Uterus (tissue), 4 donors: ENCODE results near the gene ANKRD37. TPM values are rescaled to one million over a fixed set of nuclear protein-coding genes. Genes with fewer than 3 reads are reported as not detected.
A peak's percentile ranks its signal among the peaks of the same experiment; 100 is the strongest.

Experiments
- DNase-seq, 2 donors: peaks; one replicate each; pipeline ENCODE4 v3.0.0-alpha.2; 2019 to 2020
- H3K27ac ChIP-seq, 2 donors: fragments of 200-600 bp; sonication (generic); 1 replicate in 1 of 2; 2 replicates in 1 of 2; pipeline ENCODE4 v1.5.1; 2016 to 2018
- H3K27me3 ChIP-seq, 2 donors: fragments of 200-600 bp; sonication (generic); one replicate each; pipeline ENCODE4 v1.5.1; 2018 to 2019; ENCODE audit warnings: control low read depth in 1 of 2
- H3K36me3 ChIP-seq, 2 donors: fragments of 200-600 bp; sonication (generic); one replicate each; pipeline ENCODE4 v1.5.1; 2019; ENCODE audit warnings: control low read depth in 1 of 2
- H3K4me1 ChIP-seq, 2 donors: fragments of 200-600 bp; sonication (generic); one replicate each; pipeline ENCODE4 v1.5.1; 2018 to 2019; ENCODE audit warnings: control low read depth in 1 of 2
- H3K4me3 ChIP-seq, 2 donors: fragments of 200-600 bp; sonication (generic); 1 replicate in 1 of 2; 2 replicates in 1 of 2; pipeline ENCODE4 v1.5.1; 2018 to 2019; ENCODE audit warnings: mild to moderate bottlenecking in 1 of 2
- H3K9me3 ChIP-seq, 2 donors: fragments of 200-600 bp; sonication (generic); one replicate each; pipeline ENCODE4 v1.5.1; 2019; ENCODE audit warnings: control low read depth in 1 of 2
- POLR2A ChIP-seq, 2 donors: fragments of 450-650 bp; IDR thresholded peaks; one replicate each; pipeline ENCODE4 v1.6.1; 2016; ENCODE audit warnings: antibody characterized with exemption in 2 of 2, mild to moderate bottlenecking in 1 of 2, moderate library complexity in 1 of 2
- intact Hi-C: fragments of 100-400 bp; cut with DNase I; formaldehyde crosslinking; loops from one replicate; pipeline ENCODE4 v1.15.1; 2023; ENCODE audit warnings: low total_unique reads
- total RNA-seq, 4 donors: library from RNA; depleted of rRNA in 3 of 4; stranded (reverse); fragments of >200 nt in 3 of 4; gene quantifications; one replicate each; pipeline versions ENCODE4 v1.1.0 to v1.2.4, GENCODE V29; 2014 to 2023
- TF ChIP-seq, protein P1 (sequence below), 4 experiments: fragments of 200-600 bp in 2 of 4; fragments of 450-650 bp in 2 of 4; sonication (generic) in 2 of 4; IDR thresholded peaks; one replicate each; pipeline ENCODE4 v1.5.1; 2016 to 2019; ENCODE audit warnings: antibody characterized with exemption in 4 of 4, mild to moderate bottlenecking in 2 of 4, moderate library complexity in 1 of 4
- donor health status: DM: yes; HTN: yes; CAD: no.

ANKRD37 gene
- total RNA-seq, 4 donors from 2014 or later, result 0.51 to 17.6 (median 10.9) TPM

DNA sequence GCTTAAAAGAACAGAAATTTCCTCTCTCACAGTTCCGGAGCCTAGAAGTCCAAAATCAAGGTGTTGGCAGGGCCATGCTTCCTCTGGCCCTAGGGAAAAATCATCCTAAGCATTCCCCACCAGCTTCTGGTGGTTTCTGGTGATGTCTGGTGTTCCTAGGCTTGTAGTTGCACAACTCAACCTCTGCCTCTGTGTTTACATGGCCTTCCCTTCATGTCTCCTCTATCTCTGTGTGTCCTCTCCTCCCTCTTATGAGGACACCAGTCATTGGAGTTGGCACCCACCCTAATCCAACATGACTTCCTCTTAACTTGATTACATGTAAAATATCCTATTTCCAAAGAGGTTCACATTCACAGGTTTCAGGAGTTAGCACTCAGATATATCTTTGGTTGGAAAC is 16.3 kb upstream of the ANKRD37 start:
- TF ChIP-seq, protein P1, sequence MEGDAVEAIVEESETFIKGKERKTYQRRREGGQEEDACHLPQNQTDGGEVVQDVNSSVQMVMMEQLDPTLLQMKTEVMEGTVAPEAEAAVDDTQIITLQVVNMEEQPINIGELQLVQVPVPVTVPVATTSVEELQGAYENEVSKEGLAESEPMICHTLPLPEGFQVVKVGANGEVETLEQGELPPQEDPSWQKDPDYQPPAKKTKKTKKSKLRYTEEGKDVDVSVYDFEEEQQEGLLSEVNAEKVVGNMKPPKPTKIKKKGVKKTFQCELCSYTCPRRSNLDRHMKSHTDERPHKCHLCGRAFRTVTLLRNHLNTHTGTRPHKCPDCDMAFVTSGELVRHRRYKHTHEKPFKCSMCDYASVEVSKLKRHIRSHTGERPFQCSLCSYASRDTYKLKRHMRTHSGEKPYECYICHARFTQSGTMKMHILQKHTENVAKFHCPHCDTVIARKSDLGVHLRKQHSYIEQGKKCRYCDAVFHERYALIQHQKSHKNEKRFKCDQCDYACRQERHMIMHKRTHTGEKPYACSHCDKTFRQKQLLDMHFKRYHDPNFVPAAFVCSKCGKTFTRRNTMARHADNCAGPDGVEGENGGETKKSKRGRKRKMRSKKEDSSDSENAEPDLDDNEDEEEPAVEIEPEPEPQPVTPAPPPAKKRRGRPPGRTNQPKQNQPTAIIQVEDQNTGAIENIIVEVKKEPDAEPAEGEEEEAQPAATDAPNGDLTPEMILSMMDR (IDR thresholded peaks at IDR 0.05), result no peak
- TF ChIP-seq POLR2A (IDR thresholded peaks at IDR 0.05), result no peak
- no peak overlapping the region for H3K27ac ChIP-seq
- no peaks in the 10 kb centered on the region for H3K27me3 ChIP-seq
- no peaks in the 10 kb centered on the region for H3K4me1 ChIP-seq
- no peaks in the 10 kb centered on the region for H3K9me3 ChIP-seq
- no peak overlapping the region for H3K4me3 ChIP-seq
- DNase-seq, result no peak
- no peaks in the 10 kb centered on the region for H3K36me3 ChIP-seq
- intact Hi-C loops, result no loop called here

DNA sequence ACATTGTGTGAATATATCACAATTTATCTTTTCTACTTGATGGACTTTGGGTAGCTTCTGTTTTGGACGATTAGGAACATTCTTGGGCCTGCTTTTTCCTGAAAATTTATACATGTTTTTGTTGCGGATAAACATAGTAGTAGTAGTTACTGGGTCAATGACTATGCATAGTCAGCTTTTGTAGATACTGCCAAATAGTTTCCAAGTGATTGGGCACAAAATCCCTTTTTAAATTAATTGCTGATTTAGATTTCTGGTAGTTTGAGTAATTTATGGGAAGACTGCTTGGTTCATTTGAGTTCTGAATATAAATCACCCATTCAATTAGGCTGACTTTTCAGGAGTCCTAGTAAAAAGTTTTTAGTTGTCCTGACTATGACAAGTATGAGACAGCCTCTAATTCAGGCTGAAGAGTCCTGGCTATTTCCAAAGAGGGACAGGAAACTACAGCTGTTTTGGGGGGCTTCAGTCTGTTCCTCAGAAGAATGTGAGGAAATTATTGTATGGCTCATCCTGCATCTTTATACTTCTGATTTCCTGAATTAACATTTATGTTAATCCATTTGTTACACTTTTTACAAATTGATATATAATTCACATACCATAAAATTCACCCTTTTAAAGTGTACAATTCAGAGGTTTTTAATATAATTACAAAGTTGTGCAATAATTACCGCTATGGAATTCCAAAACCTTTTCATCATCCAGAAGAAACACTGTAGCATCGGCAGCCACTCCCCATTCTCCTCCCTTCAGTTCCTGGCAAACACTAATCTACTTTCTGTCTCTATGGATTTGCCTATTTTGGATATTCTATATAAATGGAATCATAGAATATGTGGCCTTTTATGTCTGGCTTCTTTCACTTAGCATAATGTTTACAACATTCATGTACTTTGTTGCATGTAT is 15.1 kb upstream of the ANKRD37 start:
- Histone ChIP-seq H3K9me3 (no peaks in the 10 kb centered on the region), H3K27me3 (no peaks in the 10 kb centered on the region), H3K4me3 (no peak overlapping the region), H3K36me3 (no peaks in the 10 kb centered on the region), H3K27ac (no peak overlapping the region), H3K4me1 (no peaks in the 10 kb centered on the region)
- intact Hi-C loops, result no loop called here
- DNase-seq, result no peak
- TF ChIP-seq POLR2A (IDR thresholded peaks at IDR 0.05), result no peak
- TF ChIP-seq, protein P1 (IDR thresholded peaks at IDR 0.05), result no peak

DNA sequence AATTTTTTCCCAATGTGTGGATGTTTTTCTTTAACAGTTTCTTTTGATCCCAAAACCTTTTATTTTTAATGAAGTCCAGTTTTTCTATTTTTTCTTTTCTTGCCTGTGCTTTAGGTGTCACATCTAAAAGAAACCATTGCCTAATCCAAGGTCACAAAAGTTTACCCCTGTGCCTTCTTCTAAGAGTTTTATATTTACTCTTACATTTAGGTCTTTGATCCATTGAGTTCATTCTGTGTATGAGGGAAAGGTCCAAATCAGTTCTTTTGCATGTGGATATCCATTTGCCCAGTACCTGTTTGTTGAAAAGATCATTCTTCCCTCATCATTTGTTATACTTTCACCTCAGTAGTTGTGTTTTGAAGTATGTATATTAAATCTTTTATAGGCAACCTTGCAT is 13.9 kb upstream of the ANKRD37 start:
- TF ChIP-seq, protein P1 (IDR thresholded peaks at IDR 0.05), result no peak
- no peak for TF ChIP-seq POLR2A (IDR thresholded peaks at IDR 0.05)
- H3K36me3 ChIP-seq, result no peaks in the 10 kb centered on the region
- H3K4me3 ChIP-seq, result no peak overlapping the region
- DNase-seq, result no peak
- no peaks in the 10 kb centered on the region for H3K27me3 ChIP-seq
- H3K27ac ChIP-seq, result no peak overlapping the region
- intact Hi-C loops, result no loop called here
- no peaks in the 10 kb centered on the region for H3K4me1 ChIP-seq
- no peaks in the 10 kb centered on the region for H3K9me3 ChIP-seq

DNA sequence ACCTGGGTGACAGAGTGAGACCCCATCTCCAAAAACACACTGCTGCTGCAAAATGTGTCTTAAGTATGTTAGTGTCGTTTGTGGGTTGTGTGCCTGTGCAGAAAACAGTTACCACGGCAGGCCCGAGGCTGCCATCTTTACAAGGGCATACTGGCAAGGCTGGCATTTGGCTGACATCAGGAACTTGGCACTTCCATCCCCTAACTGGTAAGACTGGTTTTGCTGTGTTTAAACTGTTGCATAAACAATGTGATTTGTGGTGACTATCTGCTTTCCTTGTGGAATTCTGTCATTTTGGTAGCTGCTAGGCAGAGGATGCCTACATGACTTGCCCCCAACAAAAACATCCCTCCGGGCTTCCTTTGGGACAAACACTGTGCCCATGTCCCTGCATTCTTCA is 13.2 kb upstream of the ANKRD37 start:
- Histone ChIP-seq H3K27ac (no peak overlapping the region), H3K36me3 (no peaks in the 10 kb centered on the region), H3K27me3 (no peaks in the 10 kb centered on the region), H3K9me3 (no peaks in the 10 kb centered on the region), H3K4me1 (no peaks in the 10 kb centered on the region), H3K4me3 (no peak overlapping the region)
- TF ChIP-seq, protein P1 (IDR thresholded peaks at IDR 0.05), result no peak
- no peak for TF ChIP-seq POLR2A (IDR thresholded peaks at IDR 0.05)
- intact Hi-C loops, result no loop called here
- no peak for DNase-seq

DNA sequence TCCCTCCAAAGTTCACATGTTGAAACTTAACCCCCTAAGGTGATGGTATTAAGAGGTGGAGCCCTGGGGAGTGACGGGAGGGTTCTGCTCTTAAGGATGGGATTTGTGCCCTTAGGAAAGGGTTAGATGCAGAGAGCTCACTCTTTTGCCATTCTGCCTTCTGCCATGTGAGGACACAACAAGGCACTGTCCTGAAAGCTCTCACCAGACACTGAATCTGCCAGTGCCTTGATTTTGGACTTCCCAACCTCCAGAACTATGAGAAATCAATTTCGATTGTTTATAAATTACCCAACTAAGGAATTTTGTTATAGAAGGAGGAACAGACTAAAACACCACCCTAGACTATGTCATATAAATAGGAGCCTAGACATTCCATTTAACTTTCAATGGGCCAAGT is 12.6 kb upstream of the ANKRD37 start:
- Histone ChIP-seq H3K4me1 (no peaks in the 10 kb centered on the region), H3K27me3 (no peaks in the 10 kb centered on the region), H3K27ac (peak overlapping the region in 1 of 2 donors; percentile 25), H3K4me3 (no peak overlapping the region), H3K36me3 (no peaks in the 10 kb centered on the region), H3K9me3 (no peaks in the 10 kb centered on the region)
- DNase-seq, result no peak
- TF ChIP-seq, protein P1 (IDR thresholded peaks at IDR 0.05), result no peak
- TF ChIP-seq POLR2A (IDR thresholded peaks at IDR 0.05), result no peak
- intact Hi-C loops, result no loop called here
